Activated naive CD4-positive, alpha-beta T cell treated with anti-CD3 and anti-CD28 coated beads for 36 hours (primary cell): Measurements from ENCODE around the gene POLE2. TPM values are rescaled to one million over a fixed set of nuclear protein-coding genes. Genes with fewer than 3 reads are reported as not detected.
"Not testable (repeated sequence)": the region's sequence is repeated elsewhere in the genome, so short reads cannot be mapped to it uniquely, and the experiment has no call there.

Source experiments
- CTCF ChIA-PET: fragments of 350-600 bp; sonication (Branson Sonifier 250); formaldehyde crosslinking; loops from one replicate; lab custom pipeline; 2021; ENCODE audit warnings: antibody characterized with exemption; lab: Charles Lee
- DNase-seq: peaks from one replicate; pipeline ENCODE4 v3.0.0-alpha.2; 2020
- H3K27ac Mint-ChIP-seq: one replicate; pipeline ENCODE4 v1.8.0; 2021; ENCODE audit warnings: mild to moderate bottlenecking, mixed read lengths
- H3K27me3 Mint-ChIP-seq: one replicate; pipeline ENCODE4 v1.8.0; 2021; ENCODE audit warnings: low read depth, mixed read lengths
- H3K36me3 Mint-ChIP-seq: one replicate; pipeline ENCODE4 v1.8.0; 2021; ENCODE audit warnings: low read depth, mixed read lengths
- H3K4me1 Mint-ChIP-seq: one replicate; pipeline ENCODE4 v1.8.0; 2021; ENCODE audit warnings: low read depth, mixed read lengths
- H3K4me3 Mint-ChIP-seq: one replicate; pipeline ENCODE4 v1.8.0; 2021; ENCODE audit warnings: mild to moderate bottlenecking, moderate library complexity, mixed read lengths
- H3K9me3 Mint-ChIP-seq: one replicate; pipeline ENCODE4 v1.8.0; 2021; ENCODE audit warnings: mixed read lengths
- intact Hi-C: fragments of 100-400 bp; cut with micrococcal nuclease; formaldehyde crosslinking; loops from one replicate; pipeline ENCODE4 v1.15.1; 2023
- total RNA-seq, 2 experiments: library from RNA; stranded (reverse); gene quantifications; one replicate each; pipeline ENCODE4 v1.2.3, GENCODE V29; 2021

Gene POLE2
- total RNA-seq, 2 experiments from 2014 or later = 36.9 to 40.3 TPM

DNA sequence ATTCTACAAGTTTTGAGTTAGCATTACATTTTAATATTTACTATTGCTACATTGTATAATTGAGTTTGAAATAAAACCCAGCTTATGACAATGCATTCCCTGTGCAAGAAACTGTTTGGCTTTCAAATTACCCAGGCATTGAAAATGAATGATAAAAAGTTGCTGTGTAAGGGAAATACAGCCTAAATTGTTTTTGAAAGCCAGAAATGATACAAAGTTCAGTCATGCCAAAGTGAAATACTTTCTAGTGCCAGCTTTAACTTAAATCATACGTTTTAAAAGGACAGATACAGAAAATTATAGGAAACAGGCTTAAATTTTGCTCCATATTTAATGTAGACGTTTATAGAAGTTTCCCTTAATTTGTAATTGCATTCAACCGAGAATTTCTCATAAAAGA, 64.6 kb downstream of the POLE2 start:
- Mint-ChIP-seq H3K36me3 (peaks cover 43% of the 10 kb centered on the region), H3K27me3 (no peaks in the 10 kb centered on the region), H3K9me3 (no peaks in the 10 kb centered on the region), H3K4me3 (peak overlapping the region; percentile 56), H3K27ac (peak overlapping the region; percentile 82), H3K4me1 (peaks cover 51% of the 10 kb centered on the region)
- CTCF ChIA-PET = interaction anchor here (0.7 to 5.7 kb wide), 2 partner anchors 9 to 564 kb away, joined by 4 to 77 read pairs; partner anchors contain the start of gene DNAAF2
- intact Hi-C loops = loop anchor here (5.0 kb wide), 3 partner anchors 349 to 689 kb away; partner anchors contain the start of genes DMAC2L and L2HGDH
- DNase-seq = no peak

DNA sequence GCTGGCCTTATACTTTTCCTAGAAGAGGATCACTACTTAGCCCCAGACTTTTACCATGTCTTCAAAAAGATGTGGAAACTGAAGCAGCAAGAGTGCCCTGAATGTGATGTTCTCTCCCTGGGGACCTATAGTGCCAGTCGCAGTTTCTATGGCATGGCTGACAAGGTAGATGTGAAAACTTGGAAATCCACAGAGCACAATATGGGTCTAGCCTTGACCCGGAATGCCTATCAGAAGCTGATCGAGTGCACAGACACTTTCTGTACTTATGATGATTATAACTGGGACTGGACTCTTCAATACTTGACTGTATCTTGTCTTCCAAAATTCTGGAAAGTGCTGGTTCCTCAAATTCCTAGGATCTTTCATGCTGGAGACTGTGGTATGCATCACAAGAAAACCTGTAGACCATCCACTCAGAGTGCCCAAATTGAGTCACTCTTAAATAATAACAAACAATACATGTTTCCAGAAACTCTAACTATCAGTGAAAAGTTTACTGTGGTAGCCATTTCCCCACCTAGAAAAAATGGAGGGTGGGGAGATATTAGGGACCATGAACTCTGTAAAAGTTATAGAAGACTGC, 65.9 kb downstream of the POLE2 start:
- H3K4me1 Mint-ChIP-seq = peaks cover 58% of the 10 kb centered on the region
- CTCF ChIA-PET = interaction anchor here (0.6 to 5.7 kb wide), 5 partner anchors 11 to 239 kb away, joined by 3 to 77 read pairs (median 3); partner anchors contain the start of genes DNAAF2 and LRR1
- intact Hi-C loops = loop anchor here (5.0 kb wide), 3 partner anchors 350 to 690 kb away; partner anchors contain the start of genes DMAC2L and L2HGDH
- peak overlapping the region; percentile 97 for H3K27ac Mint-ChIP-seq
- no peak for DNase-seq
- H3K36me3 Mint-ChIP-seq = peaks cover 47% of the 10 kb centered on the region
- H3K9me3 Mint-ChIP-seq = no peaks in the 10 kb centered on the region
- peak overlapping the region; percentile 97 for H3K4me3 Mint-ChIP-seq
- H3K27me3 Mint-ChIP-seq = no peaks in the 10 kb centered on the region

DNA sequence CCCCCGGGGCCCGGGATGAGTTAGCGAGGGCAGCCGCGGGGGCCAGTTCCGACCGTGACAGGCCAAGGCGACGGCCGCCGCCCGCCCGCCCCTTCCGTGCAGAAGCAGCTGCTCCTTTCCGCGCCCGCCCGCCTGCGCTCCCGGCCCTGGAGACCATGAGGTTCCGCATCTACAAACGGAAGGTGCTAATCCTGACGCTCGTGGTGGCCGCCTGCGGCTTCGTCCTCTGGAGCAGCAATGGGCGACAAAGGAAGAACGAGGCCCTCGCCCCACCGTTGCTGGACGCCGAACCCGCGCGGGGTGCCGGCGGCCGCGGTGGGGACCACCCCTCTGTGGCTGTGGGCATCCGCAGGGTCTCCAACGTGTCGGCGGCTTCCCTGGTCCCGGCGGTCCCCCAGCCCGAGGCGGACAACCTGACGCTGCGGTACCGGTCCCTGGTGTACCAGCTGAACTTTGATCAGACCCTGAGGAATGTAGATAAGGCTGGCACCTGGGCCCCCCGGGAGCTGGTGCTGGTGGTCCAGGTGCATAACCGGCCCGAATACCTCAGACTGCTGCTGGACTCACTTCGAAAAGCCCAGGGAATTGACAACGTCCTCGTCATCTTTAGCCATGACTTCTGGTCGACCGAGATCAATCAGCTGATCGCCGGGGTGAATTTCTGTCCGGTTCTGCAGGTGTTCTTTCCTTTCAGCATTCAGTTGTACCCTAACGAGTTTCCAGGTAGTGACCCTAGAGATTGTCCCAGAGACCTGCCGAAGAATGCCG, 66.7 kb downstream of the POLE2 start:
- Mint-ChIP-seq H3K27ac (peak overlapping the region; percentile 97), H3K9me3 (no peaks in the 10 kb centered on the region), H3K36me3 (peaks cover 45% of the 10 kb centered on the region), H3K4me3 (peak overlapping the region; percentile 97), H3K4me1 (peaks cover 56% of the 10 kb centered on the region), H3K27me3 (no peaks in the 10 kb centered on the region)
- intact Hi-C loops = loop anchor here (2.0 to 5.0 kb wide), 5 partner anchors 351 to 1106 kb away; partner anchors contain the start of genes DMAC2L and L2HGDH
- CTCF ChIA-PET = interaction anchor here (0.6 to 5.7 kb wide), 12 partner anchors 12 to 231 kb away, joined by 3 to 77 read pairs (median 4); partner anchors contain the start of genes DNAAF2, KLHDC2, LRR1 and NEMF
- peak; percentile 69 for DNase-seq

DNA sequence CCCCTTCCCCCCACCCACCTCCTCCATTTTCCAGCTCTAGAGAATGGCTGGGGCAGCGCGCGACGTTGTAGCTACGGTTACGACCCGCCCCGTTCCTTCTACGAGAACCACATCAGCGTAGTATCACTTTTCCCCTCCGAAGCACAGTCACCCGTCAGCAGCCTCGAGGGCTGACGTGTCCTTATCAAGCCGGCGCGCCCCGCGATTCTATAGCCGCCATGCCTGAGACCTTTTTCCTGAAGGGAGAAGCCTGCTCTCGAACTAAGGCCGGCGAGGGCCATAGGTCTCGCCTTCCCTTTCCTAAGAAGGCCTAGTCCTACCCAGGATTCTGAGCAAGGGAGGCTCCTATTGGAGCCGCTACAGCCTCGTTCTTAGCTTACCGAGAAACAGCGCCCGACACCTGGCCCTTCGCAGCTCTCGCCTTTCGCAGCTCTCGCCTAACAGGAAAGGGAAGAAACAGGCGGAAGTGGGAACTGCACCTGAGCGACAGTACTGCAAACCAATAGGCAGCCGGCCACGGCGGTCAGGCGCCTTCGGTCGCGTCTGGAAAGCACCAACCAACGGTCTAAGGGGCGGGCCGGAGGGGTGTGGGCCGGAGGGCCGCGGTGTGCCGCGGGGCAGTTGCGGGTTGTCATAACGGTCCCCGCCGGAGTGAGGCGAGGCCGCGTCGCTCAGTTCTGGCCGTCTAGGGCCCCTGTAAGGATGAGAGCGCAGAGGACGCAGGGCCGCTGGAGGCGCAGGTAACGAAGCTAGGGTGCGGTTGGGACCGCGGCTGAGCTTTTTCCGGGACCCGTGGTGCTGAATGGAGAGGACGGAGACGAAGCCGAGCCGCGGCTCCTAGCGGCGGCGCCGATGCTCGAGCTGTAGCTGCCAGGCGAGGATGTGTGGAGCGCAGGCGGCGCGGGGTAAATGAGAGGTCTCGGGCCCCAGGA, 67.6 kb downstream of the POLE2 start, which contains the start of the genes MGAT2 and RPL36AL:
TSS of gene MGAT2 (plus strand) at position 618 of the 932 bp plus-strand sequence. CDS start 470 bp downstream, outside the sequence.
TSS of gene RPL36AL (minus strand) at position 445 of the 932 bp plus-strand sequence. CDS start 1,522 bp downstream, outside the sequence.
- intact Hi-C loops = loop anchor here (1.0 to 5.0 kb wide), 14 partner anchors 14 to 1106 kb away; partner anchors contain the start of genes DMAC2L, KLHDC2, L2HGDH and LRR1
- H3K4me3 Mint-ChIP-seq = peak within 1 kb of the TSS; percentile 97
- peak within 1 kb of the TSS; percentile 97 for H3K27ac Mint-ChIP-seq
- peaks cover 52% of the 10 kb centered on the region for H3K4me1 Mint-ChIP-seq
- no peaks in the 10 kb centered on the region for H3K9me3 Mint-ChIP-seq
- no peaks in the 10 kb centered on the region for H3K27me3 Mint-ChIP-seq
- peak; percentile 97 for DNase-seq
- CTCF ChIA-PET = interaction anchor here (0.7 to 5.7 kb wide), 12 partner anchors 12 to 477 kb away, joined by 3 to 77 read pairs (median 4); partner anchors contain the start of genes DNAAF2, KLHDC2, LRR1 and NEMF
- H3K36me3 Mint-ChIP-seq = peaks cover 46% of the 10 kb centered on the region

DNA sequence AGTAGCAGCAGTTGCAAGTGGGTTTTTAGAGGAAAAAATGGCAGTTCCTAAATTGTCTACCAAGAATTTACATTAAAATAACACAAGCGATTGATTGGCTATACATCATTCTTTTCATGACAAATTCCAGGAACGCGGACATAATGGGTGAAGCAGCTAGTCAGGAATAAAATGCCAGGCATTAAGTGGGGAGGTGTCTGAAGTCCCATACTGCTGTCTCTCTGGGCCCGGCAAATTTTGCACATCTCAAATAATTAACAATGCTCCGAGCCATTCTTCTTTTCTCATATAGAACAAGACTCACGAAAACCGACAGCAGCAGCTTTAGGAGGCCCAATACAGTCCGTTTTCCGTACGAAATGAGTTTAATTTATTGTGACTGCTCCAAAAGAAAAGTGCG, 68.3 kb downstream of the POLE2 start:
- peak overlapping the region; percentile 97 for H3K27ac Mint-ChIP-seq
- peaks cover 48% of the 10 kb centered on the region for H3K4me1 Mint-ChIP-seq
- CTCF ChIA-PET = interaction anchor here (1.0 to 5.7 kb wide), 9 partner anchors 13 to 478 kb away, joined by 3 to 77 read pairs (median 4); partner anchors contain the start of genes DNAAF2, KLHDC2, LRR1 and NEMF
- peak overlapping the region; percentile 97 for H3K4me3 Mint-ChIP-seq
- peaks cover 46% of the 10 kb centered on the region for H3K36me3 Mint-ChIP-seq
- no peaks in the 10 kb centered on the region for H3K27me3 Mint-ChIP-seq
- DNase-seq = no peak
- H3K9me3 Mint-ChIP-seq = no peaks in the 10 kb centered on the region
- intact Hi-C loops = loop anchor here (1.0 to 5.0 kb wide), 14 partner anchors 15 to 1107 kb away; partner anchors contain the start of genes DMAC2L, KLHDC2, L2HGDH and LRR1

DNA sequence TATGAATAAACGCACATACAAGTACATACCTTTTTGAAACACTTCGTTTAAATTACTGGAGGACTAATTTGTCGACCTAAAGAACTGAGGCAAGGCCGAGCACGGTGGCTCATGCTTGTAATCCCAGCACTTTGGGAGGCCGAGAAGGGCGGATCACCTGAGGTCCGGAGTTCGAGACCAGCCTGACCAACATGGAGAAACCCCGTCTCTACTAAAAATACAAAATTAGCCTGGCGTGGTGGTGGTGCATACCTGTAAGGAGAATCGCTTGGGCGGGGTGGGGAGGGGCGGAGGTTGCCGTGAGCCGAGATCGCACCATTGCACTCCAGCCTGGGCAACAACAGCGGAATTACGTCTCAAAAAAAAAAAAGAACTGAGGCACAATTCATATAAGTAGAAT, 68.7 kb downstream of the POLE2 start:
- CTCF ChIA-PET = interaction anchor here (1.1 to 5.7 kb wide), 4 partner anchors 14 to 236 kb away, joined by 4 to 77 read pairs (median 8); partner anchors contain the start of genes DNAAF2 and RPS29
- H3K27me3 Mint-ChIP-seq, H3K9me3 Mint-ChIP-seq, intact Hi-C loops, DNase-seq: not testable (repeated sequence)
- Mint-ChIP-seq H3K36me3 (peaks cover 47% of the 10 kb centered on the region), H3K4me1 (peaks cover 47% of the 10 kb centered on the region), H3K27ac (peak overlapping the region; percentile 97), H3K4me3 (peak overlapping the region; percentile 97)

- H3K4me1 Mint-ChIP-seq = peaks cover 37% of the 10 kb centered on the region
- CTCF ChIA-PET = interaction anchor here (1.5 kb wide), 1 partner anchor 15 kb away, joined by 4 read pairs; no protein-coding TSS in a partner anchor
- peaks cover 43% of the 10 kb centered on the region for H3K36me3 Mint-ChIP-seq
- H3K4me3 Mint-ChIP-seq = no peak overlapping the region
- H3K27ac Mint-ChIP-seq = peak overlapping the region; percentile 48
- no peak for DNase-seq
- intact Hi-C loops = no loop called here
- H3K27me3 Mint-ChIP-seq = no peaks in the 10 kb centered on the region
- H3K9me3 Mint-ChIP-seq = no peaks in the 10 kb centered on the region
Measured at GRCh38 chr14:49617852-49618519, 70.0 kb downstream of the POLE2 start.

- CTCF ChIA-PET = no interaction called here
- Mint-ChIP-seq H3K4me3 (no peak overlapping the region), H3K36me3 (peaks cover 34% of the 10 kb centered on the region), H3K27me3 (no peaks in the 10 kb centered on the region), H3K9me3 (no peaks in the 10 kb centered on the region), H3K4me1 (peaks cover 27% of the 10 kb centered on the region), H3K27ac (peak overlapping the region; percentile 46)
- intact Hi-C loops = no loop called here
- no peak for DNase-seq
Measured at GRCh38 chr14:49615776-49616175, 72.2 kb downstream of the POLE2 start.

DNA sequence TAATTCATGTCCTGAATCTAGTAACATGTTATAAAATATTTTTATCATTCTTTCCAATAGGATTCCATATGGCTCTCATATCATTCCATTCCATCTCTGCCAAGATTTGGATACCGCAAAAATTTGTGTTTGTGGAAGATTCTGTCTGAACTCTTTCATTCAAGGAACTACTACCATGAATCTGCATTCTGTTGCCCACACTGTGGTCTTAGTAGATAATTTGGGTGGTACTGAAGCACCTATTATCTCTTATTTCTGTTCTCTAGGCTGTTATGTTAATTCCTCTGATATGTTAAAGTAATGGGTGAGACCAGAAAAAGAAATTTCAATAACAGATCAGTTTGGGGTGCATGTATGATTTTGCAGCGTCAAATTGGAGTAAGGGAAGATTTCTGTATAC, 73.8 kb downstream of the POLE2 start:
- peaks cover 23% of the 10 kb centered on the region for H3K4me1 Mint-ChIP-seq
- H3K4me3 Mint-ChIP-seq = no peak overlapping the region
- CTCF ChIA-PET = interaction anchor here (1.2 kb wide), 1 partner anchor 20 kb away, joined by 3 read pairs; no protein-coding TSS in a partner anchor
- H3K36me3 Mint-ChIP-seq = peaks cover 27% of the 10 kb centered on the region
- intact Hi-C loops = no loop called here
- H3K9me3 Mint-ChIP-seq = no peaks in the 10 kb centered on the region
- no peak for DNase-seq
- no peaks in the 10 kb centered on the region for H3K27me3 Mint-ChIP-seq
- no peak overlapping the region for H3K27ac Mint-ChIP-seq

DNA sequence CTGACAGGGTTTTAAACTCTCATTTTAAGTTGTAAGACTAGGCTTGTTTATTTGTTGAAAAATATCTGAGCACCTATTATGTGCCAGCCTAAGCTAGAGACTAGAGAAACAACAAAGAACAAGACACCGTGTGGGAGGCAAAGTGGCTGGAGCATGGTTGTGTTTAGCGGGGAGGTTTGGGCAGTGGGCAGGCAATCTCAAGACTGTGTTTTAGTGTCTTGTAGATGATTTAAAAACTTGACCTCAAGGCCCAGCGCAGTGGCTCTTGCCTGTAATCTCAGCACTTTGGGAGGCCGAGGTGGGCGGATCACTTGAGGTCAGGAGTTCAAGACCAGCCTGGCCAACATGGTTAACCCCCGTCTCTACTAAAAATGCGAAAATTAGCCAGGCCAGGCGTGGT, 75.3 kb downstream of the POLE2 start:
- CTCF ChIA-PET = no interaction called here
- Mint-ChIP-seq H3K4me1 (peaks cover 10% of the 10 kb centered on the region), H3K36me3 (peaks cover 21% of the 10 kb centered on the region), H3K27ac (no peak overlapping the region), H3K9me3 (no peaks in the 10 kb centered on the region), H3K27me3 (no peaks in the 10 kb centered on the region), H3K4me3 (no peak overlapping the region)
- intact Hi-C loops = no loop called here
- no peak for DNase-seq
